ENCODE results near the gene GPRC5A.
"Not testable (repeated sequence)": the region's sequence is repeated elsewhere in the genome, so short reads cannot be mapped to it uniquely, and the experiment has no call there.

GPRC5A gene, protein sequence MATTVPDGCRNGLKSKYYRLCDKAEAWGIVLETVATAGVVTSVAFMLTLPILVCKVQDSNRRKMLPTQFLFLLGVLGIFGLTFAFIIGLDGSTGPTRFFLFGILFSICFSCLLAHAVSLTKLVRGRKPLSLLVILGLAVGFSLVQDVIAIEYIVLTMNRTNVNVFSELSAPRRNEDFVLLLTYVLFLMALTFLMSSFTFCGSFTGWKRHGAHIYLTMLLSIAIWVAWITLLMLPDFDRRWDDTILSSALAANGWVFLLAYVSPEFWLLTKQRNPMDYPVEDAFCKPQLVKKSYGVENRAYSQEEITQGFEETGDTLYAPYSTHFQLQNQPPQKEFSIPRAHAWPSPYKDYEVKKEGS

DNA sequence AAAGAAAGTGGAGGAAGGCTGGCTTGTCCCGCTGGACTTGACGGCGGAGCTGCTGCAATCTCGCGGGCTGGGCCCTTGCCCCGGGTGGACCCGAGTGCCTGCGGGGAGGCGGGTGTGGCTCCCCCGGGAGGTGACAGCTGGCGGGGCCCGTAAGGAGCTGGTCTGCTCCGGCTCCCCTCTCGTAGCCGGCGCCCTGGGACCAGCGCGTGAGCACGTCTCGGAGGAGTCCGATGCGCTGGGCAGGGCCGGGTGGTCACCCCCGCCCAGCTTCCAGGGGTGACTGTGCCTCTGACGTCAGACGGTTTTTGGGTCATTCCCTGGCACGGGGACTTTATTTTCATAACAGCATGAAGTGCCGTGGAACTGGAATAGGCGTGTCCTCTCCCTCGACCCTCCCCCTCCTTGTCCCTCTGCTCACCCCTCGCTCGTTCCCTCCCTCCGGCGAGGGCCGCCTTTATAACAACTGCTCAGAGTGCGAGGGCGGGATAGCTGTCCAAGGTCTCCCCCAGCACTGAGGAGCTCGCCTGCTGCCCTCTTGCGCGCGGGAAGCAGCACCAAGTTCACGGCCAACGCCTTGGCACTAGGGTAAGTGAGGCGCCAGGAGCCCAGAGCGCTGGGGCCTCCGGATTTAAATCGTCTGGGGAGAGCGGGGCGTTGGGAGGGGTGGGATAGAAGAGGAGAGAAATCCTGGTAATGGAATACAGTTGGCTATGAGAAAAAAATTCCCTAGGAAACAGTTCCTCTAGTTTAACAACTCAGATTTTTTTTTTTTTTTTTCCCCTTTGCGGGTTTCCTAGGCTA lies at the start of gene GPRC5A:
TSS of gene GPRC5A (plus strand) at position 483 of the 801 bp plus-strand sequence. CDS start 16,688 bp downstream, outside the sequence.
- peak; percentile 45 for DNase-seq

DNA sequence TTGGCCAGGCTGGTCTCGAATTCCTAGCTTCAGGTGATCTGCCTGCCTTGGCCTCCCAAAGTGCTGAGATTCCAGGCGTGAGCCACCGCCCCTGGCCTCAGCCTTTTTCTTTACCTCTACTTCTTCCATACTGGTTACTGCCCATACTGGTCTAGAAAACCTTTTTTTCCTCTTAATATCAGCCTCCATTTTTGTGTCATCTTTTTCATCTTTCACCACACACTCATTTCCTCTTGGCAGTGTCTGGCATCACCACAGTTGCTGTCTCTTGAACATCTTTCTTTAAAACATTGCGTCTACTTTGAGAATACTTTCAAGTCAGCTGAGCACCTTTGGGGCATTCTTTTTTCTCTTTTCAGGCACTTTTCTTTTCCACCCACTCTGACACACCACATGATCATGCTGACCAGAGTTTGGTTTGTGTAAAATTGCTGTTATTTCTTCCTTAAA lies 45.5 kb upstream of the GPRC5A start:
- no peak for DNase-seq

DNA sequence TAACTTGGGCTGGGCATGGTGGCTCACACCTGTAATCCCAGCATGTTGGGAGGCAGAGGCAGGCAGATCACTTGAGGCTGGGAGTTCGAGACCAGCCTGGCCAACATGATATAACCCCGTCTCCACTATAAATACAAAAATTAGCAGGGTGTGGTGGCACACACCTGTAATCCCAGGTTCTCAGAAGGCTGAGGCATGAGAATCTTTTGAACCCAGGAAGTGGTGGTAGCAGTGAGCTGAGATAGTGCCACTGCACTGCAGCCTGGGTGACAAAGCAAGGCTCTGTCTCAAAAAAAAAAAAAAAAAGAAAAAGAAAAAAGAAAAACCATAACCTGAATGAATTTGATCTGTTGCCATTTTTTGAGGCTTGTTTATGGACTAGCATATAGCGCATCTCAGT lies 44.6 kb upstream of the GPRC5A start:
- DNase-seq = not testable (repeated sequence)

DNA sequence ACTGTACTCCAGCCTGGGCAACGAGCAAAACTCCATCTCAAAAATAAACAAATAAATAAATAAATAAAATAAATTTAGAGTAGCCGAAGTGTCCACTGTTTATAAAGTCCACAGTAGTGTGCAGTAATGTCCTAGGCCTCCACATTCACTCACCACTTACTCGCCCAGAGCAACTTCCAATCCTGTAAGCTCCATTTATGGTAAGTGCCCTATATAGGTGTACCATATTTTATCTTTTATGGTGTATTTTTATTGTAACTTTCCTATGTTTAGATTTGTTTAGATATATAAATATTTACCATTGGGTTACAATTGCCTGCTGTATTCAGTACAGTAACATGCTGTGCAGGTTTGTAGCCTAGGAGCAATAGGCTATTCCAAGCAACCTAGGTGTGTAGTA lies 37.9 kb upstream of the GPRC5A start:
- DNase-seq = no peak

DNA sequence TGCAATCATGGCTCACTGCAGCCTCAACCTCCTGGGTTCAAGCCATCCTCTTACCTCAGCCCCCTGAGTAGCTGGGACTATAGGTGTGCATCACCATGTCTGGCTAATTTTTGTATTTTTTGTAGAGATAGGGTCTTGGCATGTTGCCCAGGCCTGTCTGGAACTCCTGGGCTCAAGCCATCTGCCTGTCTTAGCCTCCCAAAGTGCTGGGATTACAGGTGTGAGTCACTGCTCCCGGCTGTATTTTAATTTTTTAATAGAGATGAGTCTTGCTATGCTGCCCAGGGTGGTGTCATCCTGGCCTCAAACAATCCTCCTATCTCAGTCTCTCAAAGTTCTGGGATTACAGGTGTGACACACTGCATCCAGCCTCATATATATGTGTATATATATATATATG lies 31.7 kb upstream of the GPRC5A start:
- peak; percentile 39 for DNase-seq

DNA sequence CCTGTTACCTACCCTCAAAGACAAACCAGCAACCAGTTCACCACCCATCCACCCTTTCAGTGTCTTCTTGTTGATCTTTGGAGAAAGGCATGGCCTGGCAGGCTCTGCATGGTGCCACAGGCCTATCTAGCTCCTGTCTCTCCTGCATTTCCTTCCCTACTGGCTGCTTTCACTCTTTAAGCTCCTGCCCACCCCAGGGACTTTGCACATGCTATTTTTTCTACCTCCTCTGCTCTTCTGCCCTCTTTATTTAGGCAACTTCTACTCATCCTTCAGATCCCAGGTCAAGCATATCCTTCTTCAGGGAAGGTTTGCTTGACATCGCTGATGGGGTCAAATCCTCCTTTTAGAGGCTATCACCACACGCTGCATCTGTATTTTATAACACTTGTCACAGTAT lies 27.1 kb upstream of the GPRC5A start:
- no peak for DNase-seq

DNA sequence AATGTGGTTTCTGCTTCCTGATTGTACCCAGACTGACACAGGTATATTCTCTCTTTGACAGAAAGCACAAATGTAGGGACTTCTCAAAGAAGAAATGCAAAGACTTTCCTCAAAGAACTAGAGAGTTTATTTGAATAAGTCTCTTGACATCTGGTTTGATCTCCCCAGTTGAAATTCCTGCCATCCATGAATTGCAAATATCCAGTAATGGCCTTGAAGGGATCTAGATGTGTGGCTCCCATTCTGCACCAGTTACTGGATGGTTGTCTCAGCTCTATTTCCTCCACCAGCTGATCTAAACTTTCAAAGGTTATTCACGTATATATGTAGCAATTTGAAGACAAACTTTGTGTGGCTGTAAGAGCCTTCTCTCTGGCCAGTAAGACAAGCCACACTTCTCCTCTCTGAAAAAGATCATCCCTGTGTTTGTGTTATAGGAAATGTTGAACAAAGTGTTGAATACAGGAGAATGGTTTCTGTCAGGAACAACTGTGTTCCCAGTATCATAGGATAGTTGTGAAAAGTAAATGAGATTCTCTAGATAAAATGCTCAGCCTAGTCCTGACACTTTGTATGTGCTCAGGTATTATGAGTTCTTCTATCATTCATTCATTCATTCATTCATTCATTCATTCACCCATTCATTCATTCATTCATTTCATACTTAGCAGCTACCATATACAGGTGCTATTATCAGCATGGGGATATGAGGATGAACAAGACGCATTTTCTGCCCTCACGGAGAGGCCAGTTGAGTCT lies 22.7 kb upstream of the GPRC5A start:
- no peak for DNase-seq

DNA sequence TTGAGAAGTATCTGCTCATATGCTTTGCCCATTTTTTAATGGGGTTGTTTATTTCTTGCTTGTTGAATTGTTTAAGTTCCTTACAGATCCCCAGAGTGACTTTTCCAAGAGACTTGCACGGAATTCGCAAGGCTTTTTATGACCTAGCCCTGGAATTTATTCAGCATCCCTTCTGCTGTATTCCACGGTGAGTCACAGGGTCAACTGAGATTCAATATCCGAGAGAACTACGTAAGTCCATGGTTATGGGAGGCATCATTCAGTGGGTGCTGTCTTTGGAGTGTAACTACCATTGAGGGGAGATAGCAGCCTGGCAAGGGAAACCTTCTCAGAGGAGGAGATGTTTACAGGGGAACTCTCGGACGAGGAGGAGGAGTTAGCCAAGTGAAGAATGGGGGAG lies 20.9 kb upstream of the GPRC5A start:
- no peak for DNase-seq

DNA sequence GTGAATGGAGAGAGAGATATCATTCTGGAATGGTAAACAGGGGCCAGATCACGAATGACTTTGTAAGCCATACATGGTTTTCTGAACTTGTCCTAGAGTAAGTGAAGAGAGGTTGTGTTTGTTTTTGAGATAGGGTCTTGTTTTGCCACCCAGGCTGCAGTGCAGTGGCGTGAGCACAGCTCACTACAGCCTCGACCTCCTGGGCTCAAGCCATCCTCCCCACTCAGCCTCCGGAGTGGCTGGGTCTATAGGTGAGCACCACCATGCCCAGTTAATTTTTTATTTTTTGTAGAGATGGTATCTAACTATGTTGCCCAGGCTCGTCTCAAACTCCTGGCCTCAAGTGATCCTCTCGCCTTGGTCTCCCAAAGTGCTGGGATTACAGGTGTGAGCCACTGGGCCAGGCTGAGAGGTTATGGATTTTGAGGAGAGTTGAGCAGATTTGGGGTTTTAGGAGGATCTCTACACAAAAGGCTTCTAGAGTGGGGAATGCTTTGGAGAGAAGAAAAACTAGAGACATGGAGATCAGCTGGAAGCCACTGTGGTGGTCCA lies 19.7 kb upstream of the GPRC5A start:
- DNase-seq = no peak

DNA sequence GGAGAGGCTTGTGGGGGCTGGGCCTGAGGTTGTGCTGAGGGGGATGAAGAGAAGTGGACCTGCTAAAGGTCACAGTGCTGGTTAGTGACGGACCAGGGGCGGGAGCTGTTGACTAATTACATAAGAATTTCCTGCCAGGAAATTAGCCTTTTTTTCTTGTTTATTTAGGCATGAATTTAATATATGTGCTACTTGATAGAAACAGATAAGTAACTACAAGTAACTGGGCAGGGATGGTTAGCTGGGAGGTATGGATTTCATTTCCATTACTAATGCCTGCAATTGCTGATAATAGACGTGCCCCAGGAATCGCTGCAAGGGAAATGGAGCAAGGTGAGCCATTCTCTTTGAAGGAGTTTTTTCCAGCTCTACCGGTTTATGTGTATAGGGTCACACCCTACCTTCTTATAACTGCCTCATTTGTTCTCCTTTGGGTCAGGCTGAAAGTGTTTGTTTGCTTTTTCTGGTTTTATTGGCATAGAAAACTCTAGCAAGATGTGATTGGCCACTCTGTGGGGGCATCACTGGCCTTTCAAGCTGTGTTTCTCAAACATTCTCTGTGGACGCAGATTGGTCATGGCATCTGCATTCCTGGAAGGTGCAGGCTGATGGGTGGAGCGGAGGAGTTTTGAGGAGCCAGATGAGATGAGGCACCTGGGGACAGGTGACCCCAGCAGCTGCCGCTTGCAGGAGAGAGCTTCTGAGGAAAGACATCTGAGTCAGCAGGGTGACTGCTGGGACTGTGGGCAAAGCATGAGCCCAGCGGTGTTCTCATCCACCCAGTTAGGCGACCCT lies 19.0 kb upstream of the GPRC5A start:
- no peak for DNase-seq

DNA sequence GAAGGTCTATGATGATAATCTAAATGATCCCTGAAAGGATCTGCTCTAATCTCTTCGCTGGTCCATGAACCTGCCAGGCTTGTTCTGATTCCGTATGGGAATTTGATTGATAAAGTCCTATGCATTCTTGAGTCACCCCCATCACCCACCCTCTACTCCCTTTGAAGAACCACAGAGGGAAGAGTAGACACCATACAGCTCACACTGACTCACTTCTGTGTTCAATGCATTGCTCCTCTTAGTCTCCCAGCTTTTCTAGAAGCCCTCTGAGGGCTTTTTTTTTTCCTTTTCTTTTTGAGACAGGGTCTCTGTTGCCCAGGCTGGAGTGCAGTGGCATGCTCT lies 18.5 kb upstream of the GPRC5A start:
- DNase-seq = no peak

DNA sequence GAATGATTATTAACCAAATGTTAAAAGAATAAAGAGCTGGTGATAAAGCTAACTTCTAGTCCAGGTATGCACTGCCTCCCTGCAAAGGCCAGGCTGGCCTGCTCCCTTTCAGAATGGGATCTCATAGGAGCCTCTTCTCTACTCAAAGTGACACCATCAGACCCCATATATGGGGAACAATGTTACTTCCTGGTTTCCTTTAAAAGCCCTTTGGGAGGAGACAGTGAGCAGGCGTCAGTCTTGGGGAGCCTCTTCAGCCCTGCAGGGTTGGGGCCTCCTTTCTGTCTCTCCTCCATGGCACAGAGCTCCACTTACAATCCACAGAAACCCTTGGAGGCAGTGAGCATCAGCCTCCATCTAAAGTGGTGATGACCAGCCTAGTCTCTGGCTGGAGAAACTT lies 17.3 kb upstream of the GPRC5A start:
- DNase-seq = no peak

DNA sequence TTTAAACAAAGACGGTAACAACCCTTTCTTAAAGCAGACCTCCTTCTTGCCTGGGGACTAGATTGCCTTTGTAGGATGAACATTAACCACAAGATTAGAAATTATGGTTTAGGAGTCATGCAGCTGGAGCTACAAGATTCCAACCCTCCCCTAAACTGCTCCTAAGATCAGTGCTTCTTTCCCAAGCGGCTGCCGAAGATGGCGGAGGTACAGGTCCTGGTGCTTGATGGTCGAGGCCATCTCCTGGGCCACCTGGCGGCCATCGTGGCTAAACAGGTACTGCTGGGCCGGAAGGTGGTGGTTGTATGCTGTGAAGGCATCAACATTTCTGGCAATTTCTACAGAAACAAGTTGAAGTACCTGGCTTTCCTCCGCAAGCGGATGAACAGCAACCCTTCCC lies 16.1 kb upstream of the GPRC5A start:
- DNase-seq = not testable (repeated sequence)

DNA sequence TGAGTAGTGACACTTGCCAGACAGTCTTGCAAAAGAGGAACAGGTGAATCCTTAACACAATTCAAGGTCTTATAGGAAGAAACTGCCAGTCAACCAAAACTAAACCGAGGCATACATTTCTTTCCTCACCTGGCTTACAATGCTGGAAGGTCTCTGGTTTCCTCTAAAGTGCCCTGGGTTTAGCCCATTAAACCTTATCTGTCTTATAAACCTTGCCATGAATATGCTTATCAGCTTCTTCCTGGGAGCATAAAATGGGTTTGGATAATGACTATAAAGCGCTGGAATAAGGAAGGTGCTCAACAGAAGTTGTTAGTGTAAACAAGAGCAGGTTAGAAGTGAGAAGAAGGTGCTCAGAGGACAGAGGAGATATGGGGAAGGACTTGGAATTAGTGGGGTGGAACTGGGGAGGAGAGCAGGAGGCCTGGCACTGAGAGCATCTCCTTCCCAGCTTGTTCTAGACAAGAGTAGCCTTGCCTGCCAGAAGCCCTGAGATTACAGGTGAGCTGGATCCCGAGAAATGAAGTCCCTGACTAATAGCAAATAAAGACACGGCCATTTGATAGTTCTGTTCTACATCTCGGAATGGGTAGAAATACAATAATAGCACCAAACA lies 14.1 kb upstream of the GPRC5A start:
- DNase-seq = no peak

DNA sequence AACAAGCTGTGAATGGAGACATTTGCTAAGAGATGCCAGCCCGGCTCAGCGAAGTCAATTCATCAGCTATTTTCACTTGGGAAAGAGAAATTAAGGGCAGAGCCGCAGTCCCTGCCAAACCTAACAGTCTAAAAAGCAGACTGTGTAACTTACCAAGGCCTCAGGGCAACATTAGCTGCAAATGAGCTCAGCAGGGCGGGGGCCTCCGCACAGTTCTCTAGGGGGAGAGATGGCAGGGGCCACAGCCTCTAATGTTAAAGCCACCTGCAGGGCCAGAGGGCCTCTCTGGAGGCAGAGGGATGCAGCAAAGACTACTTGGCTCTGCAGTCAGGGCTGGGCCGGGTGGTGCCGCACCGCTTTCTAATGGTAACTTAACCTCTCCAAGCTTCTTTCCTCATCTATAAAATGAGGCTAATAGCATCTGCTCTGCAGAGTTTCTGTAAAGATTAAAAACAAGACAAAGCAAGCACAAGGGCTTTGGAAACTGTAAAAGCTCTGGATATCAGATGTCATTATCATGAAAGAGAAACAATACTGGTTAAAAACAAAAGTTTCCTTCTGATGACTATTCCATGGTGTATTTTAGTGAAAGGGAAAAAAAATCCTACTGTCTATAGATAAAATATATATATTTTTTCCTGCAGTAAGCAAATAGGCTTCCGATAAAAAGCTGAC lies 13.4 kb upstream of the GPRC5A start:
- no peak for DNase-seq

DNA sequence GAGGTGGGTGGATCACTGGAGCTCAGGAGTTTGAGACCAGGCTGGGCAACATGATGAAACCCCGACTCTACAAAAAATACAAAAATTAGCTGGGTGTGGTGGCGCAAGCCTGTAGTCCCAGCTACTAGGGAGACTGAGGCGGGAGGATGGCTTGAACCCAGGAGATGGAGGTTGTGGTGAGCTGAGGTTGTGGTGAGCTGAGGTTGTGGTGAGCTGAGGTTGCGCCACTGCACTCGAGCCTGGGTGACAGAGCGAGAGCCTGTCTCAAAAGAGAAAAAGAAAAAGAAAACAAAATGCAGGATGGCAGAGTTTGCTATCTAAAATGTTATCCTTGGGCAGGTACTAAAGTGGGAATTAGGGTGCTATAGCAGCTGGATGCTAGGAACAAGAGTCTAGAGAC lies 10.8 kb upstream of the GPRC5A start:
- no peak for DNase-seq

DNA sequence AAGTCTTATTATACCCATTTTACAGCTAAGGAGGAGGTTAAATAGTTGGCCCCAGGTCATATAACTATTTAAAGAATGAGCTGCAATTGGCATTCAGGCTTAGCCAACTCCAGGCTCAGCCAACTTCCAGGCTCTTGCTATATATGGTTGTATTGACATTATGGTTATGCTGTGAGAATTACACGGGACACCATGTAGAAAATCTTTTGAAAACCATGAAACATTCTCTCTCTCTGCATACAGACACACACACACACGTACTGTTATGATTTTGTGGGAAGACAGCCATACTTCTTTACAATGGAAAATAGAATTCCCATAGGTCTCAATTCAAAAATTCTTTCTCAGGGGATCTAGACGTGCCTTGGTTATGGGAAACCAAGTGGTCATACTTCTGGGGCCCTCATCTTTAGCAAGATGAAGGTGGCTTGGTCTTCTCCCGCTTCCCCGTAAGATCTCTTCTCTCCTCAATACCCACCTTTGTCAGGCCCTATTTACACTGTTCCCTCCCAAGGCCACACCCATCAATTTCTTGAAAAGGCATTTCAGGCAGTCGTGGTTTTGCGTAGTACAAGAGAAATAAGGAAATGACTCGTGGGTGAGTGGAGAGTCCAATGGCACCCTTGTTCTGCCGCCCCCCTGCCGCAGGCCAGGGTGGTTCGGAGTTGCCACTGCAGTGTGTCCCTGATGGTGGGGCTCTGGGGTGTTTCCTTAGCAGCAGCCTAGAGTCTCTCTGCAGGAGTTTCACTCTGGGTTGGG lies 10.0 kb upstream of the GPRC5A start:
- DNase-seq = no peak

DNA sequence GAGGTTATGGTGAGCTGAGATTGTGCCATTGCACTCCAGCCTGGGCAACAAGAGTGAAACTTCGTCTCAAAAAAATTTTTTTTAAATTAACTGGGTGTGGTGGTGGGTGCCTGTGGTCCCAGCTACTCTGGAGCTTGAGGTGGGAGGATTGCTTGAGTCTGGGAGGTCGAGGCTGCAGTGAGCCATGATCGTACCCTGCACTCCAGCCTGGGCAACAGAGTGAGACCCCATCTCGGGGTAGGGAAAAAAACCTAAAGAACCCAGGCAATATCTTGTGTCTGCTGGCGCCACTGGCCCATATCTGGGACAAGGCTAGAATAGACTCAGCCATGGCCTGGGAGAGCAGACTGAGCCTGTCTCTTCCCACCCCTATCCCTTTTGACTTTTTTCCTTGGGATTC lies 9.1 kb upstream of the GPRC5A start:
- no peak for DNase-seq

DNA sequence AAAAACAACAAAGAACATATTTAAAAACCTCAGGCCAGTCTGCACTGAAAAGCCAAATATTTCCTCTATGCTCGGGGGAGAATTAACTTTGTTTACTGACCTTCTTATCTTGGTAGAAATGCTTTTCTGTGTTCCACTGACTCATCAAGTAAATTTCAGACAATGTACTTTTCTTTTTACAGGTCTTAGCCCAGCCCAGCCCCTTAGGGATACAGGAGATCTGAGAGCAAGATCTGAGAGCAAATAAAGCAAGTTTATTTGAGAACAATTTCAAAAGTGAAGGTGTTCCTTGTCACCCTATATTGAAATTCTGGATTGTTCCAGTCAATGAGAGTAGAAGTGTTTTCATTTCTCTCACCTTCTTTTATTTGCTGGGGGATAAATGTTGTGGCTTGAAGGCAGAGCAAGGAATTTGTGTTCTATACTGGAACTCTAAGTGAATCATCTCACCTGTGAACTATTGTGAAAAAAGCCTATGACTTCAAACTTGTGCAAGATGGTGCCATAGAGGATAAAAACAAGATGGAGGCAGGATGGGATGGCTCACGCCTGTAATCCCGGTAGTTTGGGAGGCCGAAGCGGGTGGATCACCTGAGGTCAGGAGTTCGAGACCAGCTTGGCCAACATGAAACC lies 7.9 kb upstream of the GPRC5A start:
- no peak for DNase-seq

Data from NCI-H1694 (cell line).